22Rv1 (cell line): Measurements from ENCODE around the gene UGT1A9.

Experiments
- CTCF ChIP-seq: fragments of 450-650 bp; IDR thresholded peaks from 2 replicates; pipeline ENCODE4 v1.5.1; 2017; ENCODE audit warnings: mild to moderate bottlenecking
- ZFX ChIP-seq: fragments of 450-650 bp; IDR thresholded peaks from 2 replicates; pipeline ENCODE4 v1.6.1; 2017; ENCODE audit warnings: antibody characterized with exemption, borderline replicate concordance

DNA sequence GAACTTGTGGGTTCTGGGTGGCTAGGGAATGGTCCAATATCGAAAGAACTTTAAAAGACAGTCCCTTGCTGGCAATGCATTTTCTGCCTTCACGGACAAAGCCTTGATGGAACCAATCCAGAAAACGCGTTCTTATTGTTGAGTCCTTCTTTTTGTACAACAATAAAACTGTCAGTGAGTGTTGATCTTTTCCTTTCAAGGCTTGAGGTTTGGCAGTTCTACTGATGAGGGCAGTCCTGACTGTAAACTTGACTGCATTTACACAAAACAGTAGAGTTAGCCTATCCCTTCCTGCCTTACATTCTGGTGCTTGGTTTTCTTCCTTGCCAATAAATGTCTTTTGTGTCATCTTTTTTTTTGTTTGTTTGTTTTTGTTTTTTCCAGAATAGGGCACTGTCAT, 7.5 kb downstream of the UGT1A9 start:
- TF ChIP-seq CTCF (no peak), ZFX (no peak)
